GM12874 (cell line): ENCODE data around the gene ZNF3.

Experiments
- TF ChIP-seq, protein P1 (sequence below): IDR thresholded peaks from 2 replicates; pipeline ENCODE4 v1.5.1; 2011; ENCODE audit warnings: low read depth, mild to moderate bottlenecking, control low read depth, low read length, moderate library complexity; ENCODE audit not compliant: insufficient read depth

ZNF3 gene

GRCh38 chr7:100081535-100082102 is at the start of gene ZNF3:
Gene ZNF3, minus strand, starts transcription at chr7:100081723. Its CDS starts 4,366 bp downstream, at chr7:100077357.
- TF ChIP-seq, protein P1, sequence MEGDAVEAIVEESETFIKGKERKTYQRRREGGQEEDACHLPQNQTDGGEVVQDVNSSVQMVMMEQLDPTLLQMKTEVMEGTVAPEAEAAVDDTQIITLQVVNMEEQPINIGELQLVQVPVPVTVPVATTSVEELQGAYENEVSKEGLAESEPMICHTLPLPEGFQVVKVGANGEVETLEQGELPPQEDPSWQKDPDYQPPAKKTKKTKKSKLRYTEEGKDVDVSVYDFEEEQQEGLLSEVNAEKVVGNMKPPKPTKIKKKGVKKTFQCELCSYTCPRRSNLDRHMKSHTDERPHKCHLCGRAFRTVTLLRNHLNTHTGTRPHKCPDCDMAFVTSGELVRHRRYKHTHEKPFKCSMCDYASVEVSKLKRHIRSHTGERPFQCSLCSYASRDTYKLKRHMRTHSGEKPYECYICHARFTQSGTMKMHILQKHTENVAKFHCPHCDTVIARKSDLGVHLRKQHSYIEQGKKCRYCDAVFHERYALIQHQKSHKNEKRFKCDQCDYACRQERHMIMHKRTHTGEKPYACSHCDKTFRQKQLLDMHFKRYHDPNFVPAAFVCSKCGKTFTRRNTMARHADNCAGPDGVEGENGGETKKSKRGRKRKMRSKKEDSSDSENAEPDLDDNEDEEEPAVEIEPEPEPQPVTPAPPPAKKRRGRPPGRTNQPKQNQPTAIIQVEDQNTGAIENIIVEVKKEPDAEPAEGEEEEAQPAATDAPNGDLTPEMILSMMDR = peak; percentile 94

DNA sequence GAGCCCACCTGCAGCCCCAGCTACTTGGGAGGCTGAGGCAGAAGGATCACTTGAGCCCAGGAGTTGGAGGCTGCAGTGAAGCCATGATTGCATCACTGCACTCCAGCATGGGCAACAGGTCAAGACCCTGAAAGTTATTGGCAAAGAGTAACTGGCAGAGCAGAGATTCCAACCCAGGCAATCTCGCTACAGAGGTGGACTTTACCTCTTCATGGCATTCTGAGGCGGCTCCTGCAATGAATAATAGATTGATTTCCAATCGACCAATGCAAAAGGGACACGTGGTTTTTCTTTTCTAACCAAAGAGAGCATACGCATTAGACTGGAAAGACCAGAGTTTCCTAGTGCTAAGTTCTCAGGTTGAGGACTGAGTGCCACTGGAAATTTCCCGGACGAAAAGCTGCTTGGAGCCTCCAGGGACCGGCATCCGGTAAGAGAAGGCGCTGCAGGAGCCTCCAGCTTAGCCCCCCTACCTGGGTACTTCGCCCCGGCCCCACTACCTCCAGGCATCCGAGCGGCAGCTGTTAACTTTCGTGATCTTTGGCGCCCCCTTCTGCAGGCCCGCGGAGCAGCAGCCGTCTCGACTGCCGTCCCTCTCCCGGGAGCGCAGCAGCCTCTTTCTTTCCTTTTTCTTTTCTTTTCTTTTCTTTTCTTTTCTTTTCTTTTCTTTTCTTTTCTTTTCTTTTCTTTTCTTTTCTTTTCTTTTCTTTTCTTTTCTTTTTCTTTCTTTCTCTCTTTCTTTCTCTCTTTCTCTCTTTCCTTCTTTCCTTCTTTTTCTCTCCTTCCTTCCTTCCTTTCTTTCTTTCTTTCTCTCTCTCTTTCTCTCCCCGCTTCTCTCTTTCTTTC is 49.3 kb upstream of the ZNF3 start:
- TF ChIP-seq, protein P1 = peak; percentile 84

DNA sequence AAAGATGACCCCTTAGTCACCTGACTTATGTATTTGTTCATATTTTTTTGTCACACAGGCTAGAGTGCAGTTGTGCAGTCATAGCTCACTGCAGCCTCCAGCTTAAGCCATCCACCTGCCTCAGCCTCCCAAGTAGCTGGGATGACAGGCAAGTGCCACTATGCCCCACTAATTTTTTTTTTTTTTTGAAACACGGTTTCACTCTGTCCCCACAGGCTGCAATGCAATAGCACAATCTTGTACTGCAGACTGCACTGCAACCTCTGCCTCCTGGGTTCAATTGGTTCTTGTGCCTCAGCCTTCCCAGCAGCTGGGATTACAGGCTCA is 47.1 kb upstream of the ZNF3 start:
- TF ChIP-seq, protein P1 = no peak

DNA sequence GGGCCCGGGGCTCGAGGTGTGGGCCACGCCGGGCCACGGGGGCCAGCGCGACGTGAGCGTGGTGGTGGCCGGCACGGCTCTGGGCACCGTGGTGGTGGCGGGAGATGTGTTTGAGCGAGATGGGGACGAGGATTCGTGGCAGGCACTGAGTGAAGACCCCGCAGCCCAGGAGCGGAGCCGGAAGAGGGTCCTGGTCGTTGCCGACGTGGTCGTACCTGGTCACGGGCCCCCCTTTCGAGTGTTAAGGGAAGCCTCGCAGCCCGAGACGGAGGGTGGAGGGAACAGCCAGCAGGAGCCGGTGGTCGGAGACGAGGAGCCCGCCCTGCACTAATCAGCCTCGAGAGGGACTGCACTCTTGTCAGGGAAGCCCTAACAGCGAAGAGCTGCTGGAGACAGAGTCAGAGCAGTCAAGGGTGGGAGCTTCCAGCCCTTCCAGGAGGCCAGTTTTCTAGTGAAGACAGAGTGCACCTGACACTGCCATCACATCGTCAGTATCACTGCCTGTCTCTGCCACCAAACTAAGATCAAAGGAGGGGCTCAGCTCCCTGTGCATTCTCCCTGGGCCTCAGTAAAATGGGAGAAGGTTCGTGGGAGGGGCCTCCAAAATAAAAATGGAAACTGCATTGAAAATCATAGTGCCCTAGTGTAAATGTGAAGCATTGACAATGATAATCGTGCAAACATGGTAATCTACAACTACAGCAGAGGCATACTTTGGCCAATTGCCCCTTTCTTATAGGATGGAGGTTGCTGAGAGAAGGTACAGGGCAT is 46.5 kb upstream of the ZNF3 start:
- TF ChIP-seq, protein P1 = no peak

DNA sequence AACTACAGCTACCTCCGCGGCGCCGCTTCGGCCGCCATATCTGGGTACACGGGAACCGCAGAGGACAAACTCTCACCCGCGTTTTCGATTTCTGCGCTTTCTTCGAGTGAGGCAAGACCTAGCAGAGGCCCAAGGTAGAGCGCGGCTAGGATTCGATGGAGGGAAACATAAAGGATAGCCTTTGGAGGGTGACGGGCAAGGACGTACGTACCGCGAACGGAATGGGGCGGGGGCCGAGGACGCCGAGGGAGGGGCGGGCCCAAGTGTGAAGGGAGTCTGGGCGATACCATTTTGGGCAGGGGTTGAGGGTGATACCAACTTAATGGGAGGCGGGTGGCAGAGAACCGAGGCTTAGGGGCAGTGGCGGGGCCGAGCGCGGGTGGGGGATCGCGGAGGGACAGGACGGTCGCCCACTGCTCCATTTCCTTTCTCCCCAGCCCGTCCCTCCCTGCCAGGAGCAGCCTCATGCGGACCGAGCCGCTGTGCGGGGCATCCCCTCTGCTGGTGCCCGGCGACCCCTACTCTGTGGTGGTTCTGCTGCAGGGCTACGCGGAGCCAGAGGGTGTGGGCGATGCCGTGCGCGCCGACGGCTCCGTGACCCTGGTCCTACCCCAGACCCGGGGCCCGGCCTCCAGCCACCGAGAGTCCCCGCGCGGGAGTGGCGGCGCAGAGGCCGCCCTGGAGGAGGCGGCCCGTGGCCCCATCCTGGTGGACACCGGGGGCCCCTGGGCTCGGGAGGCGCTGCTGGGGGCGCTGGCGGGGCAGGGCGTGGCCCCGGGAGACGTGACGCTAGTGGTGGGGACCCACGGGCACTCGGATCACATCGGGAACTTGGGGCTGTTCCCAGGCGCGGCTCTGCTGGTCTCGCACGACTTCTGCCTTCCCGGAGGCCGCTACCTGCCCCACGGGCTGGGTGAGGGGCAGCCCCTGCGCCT is 45.7 kb upstream of the ZNF3 start, which contains the start of gene MBLAC1:
TSS of gene MBLAC1 (plus strand) at position 37 of the 935 bp plus-strand sequence. CDS start at position 466, 429 bp downstream.
- TF ChIP-seq, protein P1 = no peak

DNA sequence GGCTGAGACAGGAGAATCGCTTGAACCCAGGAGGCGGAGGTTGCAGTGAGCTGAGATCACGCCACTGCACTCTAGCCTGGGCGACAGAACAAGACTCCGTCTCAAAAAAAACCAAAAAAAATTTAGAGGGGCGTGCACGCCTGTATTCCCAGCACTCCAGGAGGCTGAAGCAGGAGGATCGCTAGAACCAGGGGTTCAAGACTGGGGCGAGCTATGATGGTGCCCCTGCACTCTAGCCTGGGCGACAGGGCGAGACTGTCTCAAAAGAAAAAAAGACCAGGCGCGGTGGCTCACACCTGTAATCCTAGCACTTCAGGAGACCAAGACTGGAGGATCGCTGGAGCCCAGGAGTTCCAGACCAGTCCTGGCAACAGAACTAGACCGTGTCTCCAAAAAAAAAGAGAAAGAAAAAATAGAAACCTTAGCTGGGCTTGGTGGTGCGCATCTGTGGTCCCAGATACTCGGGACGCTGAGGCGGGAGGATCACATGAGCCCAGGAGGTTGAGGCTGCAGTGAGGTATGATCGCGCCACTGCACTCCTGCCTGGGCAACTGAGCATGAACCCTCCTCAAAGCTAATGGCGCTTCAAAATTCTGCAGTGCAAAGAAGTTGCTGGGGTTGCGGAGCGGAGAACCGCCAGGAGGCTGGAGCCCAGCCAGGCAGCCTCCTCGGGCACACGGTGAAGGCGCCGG is 44.9 kb upstream of the ZNF3 start:
- TF ChIP-seq, protein P1 = no peak
